ENCODE measurements around the gene IFRD1.
"Not testable (repeated sequence)": the region's sequence is repeated elsewhere in the genome, so short reads cannot be mapped to it uniquely, and the experiment has no call there.

IFRD1 gene

DNA sequence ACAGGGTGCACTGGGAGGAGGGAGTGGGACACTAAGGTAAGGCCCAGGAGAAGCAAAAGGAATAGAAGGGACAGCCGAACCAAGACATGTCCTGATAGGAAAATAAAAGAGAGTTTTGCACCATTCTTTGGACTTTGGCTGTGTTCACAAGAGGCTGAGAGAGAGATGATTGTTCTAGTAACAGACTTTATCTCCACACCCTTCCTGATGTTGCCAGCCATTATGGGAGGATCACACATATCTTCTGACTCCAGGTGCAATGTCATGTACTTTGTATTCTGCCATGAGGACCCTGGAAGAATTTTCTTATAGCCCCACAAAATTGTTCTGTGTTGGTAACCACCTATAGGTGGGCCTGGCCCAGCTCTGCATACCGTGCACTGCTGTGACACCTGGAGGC lies 41.9 kb downstream of the IFRD1 start:
- no peak for DNase-seq

DNA sequence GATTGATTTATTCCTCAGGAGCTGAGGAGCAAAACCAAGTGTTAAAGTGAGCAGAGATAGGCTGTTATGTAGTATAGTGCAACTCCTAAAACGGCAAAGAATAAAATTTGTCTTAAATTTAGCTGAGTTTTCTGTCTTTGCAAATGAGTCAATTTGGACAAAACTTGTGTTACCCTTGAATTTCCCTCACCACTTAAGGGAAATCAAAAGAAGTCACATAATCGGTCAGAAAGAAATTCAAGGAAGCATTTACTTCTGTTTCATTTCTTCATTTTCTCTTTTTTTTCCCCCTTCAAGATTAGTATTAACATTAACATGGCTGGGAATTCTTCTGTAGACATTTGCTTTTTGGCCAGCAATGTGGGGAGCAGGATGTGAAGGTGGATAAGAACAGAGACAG lies 44.4 kb downstream of the IFRD1 start:
- DNase-seq = no peak

DNA sequence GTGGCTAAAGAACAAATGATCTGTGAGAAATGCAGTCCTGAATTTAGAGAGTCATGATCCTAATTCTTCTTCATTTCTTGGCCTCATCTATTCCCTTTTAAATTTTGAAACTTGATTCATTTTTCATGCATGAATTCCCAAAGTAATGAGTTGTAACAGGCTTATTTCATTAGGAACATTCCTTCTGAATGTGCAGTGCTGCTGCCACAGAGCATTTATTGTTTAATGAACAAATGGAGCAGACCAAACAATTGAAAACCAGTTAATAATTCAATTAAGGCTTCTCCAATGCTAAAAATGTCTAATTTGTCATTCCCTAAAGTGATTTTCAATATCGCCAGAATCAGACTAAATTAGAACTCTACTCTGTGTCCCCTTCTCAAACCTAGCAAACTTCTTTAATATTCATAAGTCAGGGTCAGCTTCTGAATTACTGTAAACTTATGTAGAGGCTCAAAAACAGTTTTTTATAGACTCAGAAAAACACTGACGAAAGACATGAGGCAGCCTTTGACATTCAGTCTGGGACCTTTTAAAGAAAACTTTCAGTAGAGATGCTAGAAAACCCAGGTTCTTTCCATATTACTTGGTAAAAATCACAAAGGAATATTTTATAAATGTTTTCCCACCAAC lies 45.0 kb downstream of the IFRD1 start:
- no peak for DNase-seq

DNA sequence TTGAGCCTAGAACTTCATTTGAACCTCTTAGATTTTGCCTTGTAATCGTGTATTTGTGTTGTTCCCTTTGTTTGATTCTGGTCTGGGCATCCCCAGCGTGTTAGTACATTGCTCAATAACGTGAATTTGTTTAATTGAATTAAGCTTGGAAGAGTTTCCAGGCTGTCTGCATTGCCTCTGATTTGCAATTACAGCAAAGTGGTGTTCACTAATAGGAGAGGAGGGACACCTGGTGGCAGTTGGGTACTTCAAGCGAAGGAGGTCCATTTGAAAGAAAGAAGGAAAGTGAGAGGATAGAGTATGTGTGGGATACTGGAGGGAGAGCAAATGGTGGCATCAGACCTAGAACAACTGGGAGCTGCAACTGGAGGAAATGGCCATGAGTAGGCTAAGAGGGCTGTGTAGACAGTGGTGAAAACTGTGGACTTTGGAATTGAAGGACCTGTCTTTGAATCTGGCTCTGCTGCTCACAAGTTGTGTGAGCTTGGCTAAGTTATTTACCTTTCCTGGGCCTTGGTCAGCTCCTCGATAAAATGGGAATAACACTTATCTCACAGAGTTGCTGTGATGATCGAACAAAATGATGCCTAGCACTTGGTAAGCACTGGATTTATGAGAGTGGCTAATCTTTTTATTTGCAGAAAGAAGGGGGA lies 45.7 kb downstream of the IFRD1 start:
- DNase-seq = no peak

DNA sequence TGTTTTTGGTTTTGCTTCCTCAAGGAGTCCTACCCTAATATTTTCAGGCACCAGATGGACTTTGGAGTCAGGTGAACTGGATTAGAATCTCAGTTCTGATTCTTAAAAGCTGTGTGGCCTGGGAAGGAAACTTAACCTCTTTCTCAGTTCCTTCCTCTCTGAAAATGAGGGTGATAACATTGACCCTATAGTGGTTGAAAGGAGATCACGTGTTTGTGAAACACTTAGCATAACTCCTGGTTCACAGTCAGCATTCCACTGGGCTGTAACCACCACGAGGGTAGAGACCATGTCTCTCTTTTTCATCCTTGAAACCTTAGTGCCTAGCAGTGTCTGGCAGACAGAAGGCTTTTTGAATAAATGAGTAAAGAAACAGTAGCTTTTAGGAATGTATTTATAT lies 47.2 kb downstream of the IFRD1 start:
- no peak for DNase-seq

DNA sequence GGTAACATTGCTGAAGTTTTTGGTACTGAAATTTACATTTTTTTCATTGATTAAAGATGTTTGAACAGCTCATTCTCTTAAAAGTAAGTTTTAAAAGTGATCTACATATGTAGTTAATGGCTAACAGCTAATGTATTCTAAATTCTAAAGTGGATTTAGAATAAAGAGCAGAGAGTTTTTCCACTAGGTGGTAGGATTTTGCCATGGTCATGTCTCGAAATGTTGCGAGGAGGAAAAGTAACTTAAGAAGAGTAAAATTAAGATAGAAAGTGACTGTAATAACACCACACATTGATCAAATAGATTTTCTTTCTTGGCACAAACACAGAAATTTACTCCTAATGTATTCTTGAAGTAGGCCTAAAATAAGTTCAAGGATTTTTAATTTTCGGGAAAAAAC lies 50.4 kb downstream of the IFRD1 start:
- DNase-seq = no peak

DNA sequence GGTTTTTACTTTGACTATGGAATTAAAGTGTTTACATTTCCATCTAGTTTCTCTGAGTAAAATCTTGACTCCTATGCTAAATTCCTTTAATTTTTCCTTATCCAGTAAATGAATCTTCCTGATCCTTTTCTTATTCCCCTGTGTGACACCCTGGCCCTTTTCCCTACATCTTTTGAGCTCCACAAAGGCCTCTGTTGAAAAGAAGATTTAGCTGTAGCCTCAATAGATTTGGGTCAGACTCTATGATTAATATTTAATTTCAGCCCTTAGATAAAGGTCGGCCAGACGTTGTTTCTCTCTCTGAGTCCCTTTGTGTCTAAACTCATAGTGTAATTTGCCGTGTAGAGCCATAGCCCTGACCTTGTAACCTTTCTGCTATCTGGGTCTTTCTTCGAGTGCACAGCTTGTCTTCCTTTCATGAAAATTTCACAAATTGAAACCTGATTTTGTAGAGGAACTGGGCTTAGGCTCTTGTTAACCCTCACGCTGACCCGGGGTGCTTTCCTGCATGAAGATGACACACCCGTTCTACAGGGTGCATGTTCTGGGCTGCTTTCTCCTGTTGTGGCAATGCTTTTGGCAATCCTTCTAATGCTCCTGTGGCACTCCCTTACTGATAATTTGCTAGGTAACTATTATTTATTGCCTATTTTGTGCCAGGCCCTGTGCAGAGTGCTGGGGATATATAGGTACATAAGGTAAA lies 51.7 kb downstream of the IFRD1 start:
- no peak for DNase-seq

DNA sequence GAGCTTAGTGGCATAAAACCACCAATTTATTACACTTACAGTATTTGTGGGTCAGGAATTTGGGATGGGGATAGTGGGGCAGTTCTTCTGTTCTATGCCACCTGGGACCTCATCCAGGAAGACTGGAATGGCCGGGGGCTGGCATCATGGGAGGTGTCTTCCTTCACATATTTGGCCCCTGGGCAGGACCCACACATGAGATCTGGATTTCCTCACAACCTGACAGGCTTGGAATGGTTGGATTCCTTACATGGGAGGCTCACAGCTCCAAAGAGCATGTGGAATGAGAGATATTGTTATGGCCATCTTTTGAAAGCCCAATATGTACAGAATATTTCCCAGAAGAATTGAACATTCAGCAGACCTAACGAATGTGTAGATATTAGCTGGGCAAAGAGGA lies 52.4 kb downstream of the IFRD1 start:
- DNase-seq = no peak

DNA sequence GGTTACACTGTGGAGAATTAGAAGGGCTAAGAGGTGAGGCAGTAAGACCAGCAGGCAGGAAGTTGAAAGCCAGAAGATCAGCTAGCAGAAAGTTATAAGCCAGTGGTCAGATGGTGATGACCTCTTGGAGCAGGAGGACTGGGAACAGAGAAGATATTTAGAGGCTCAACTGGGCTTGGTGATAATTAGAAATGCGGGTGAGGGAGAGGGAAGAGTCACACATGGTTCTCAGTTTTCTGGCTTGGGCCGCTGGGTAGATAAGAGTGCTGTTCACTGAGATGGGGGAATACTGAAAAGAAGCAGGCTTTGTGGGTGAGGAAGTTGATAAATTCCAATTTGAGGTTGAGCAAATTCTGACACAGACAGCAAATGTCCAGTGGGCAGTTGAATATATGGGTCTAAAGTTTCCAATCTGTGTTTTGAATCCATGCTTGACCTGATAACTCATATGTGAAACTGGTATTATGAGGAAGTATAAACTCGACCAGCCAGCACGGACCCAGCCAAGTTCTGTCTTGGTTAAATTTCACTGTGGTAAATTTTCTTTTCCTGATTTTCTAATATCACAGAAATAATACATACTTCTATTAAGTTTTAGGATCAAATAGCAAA lies 53.2 kb downstream of the IFRD1 start:
- DNase-seq = no peak

DNA sequence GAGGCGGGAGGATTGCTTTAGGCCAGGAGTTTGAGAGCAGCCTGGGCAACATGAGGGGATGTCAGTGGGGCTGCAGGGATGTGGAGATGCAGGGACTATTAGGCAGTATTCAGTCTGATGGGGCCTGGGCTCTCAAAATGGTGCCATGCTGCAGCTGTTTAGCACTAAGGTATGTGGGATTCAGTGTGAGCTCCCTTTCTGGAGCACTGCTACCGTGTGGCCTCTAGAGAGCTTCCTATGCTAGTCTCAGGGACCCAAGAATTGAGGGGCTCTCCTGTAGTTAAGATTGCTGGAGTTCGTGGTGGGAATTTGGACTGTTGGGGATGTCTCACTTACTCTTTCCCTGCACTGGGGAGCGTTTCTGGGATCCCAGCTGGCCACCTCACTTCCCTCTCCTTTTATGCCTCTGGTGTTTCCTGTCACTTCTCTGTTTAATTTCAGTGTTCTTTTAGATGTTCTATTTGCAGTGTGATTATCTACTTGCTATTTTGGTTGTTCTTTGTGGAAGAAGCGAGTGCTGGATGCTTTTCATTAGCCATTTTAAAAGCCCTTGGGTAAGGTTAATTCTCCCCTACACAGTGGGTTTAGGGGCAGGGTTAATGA lies 53.9 kb downstream of the IFRD1 start:
- no peak for DNase-seq

DNA sequence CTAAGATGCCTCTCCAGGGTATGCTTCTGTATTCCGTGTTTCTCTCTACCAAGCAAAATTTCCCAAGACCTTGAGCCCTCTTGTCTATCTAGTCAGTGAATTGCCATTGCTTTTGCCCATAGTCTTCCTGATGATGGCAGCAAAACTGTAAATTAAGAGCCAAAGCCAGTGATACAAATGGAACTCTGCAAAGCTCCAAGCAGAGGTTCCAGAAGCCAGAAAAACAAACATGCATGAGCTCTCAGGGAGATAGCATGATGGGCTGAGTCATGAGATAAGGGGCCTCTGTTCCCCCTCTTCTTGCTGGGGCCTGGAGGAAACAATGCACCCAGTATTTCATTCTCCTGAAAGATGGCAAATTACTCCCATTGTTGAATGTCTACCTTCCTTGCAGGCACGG lies 55.2 kb downstream of the IFRD1 start:
- no peak for DNase-seq

DNA sequence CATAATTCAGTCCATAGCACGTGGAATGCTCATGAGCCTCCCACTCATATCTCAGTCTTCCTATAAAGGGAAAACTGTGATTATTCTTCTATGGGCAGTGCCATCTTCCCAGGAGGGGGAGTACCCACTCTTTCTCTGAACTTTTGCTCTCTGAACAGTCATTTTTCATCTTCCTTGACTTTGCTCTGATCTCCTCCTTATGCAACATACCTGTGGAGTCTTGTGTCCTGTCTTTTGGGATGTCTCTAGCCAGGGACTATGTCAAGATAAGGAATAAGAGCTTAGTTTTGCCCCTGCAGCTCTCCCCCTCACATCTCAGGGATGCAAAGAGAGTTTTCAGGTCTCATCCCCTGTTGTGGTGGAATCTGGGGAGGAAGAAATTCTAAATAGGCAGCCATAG lies 58.1 kb downstream of the IFRD1 start:
- no peak for DNase-seq

DNA sequence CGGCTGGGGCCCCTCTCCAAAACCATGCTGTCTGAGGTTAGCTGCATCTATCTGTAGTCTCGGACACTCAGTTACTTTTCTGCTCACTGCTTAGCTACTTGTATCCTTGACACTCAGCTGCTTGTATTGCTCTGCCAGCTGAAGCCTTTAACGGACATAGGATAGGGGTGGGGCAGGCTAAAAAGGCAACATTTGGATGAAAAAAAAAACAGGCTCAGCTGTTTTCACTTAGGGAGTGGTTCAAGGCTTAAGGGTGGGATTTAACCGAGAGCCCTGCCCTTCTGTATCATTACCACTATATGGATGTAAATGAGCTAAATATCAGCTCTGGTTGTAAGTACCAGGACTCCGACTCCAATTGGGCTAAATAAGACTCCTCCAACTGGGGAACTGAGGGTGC lies 59.1 kb downstream of the IFRD1 start:
- DNase-seq = no peak

DNA sequence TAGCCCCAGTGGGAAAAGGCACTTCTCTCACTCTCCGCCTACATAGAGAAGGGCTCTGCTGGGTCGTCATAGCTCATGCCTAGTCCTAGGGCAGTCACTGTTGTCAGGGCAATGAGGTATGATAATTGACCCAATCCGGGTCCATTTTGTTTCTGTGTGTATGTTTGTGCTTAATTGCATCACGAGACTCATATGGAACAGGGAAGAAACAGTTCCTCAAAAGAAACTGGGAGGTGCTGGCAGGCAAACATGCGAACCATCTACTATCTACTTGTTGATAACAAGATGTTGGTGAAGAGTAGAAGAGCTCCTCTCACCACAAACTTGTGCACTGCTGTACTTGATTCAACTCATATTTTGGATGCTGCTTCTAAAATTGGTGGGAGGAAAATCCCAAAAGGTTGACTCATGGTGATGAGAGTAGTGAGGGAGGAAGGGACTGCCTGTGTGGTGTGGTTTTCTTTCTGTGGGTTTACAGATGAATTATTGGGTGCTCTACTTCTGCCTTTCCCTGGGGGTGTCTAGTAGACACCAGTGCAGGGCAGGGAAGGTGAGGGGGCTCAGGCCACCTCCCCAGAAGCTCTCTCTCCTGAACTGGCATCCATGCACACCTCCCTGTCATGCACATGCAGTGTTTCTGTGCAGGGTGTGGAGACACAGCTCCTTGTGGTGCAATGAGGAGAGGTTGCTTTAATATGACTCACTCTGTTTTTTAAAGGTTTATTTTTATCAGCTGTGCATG lies 59.9 kb downstream of the IFRD1 start:
- no peak for DNase-seq

DNA sequence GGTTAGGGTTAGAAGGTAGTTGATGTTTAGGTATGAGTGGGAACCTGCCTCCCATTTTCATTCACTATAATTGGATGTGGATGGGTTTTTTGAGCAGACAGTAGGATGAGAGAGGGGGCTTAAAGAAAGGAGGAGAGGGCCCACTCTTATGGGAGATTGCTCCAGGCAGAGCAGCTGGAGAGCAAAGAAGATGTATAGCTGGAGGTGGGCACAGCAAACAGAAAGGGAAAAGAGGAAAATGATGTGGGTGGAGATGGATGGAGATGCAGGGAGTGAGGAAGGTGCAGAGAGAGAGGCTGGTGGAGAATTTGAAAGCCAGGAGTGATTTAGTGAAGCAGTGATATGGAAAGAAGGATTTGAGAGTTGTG lies 60.5 kb downstream of the IFRD1 start:
- DNase-seq = no peak

DNA sequence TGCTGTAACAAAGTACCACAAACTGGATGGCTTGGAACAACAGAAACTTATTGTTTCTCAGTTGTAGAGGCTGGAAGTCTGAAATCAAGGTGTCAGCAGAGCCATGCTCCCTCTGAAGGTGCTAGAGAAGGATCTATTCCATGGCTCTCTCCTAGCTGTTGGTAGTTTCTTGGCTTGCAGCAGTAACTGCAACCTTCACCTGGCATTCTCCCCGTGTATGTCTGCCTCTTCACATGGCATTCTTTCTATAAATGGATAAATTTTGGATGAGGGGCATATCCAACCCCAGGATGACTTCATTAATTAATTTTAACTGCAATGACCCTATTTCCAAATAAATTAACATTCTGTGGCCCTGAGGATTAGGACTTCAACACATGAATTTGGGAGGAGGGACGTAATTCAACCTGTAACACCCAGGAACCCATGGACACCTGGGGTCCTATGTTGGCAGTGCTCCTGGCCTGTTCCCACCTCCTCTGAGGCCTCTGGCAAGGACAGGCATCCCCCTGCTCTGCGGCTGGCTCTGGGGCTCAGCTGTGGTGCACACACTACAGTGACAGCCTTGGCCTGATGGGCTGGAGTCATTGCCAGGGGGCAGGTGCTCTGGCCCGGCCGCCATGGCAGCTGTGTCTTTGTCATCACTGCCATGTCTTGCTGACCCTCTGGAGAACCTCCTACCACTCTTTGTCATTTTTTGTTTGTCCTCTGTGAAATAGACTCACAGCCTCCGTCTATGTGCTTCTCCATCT lies 61.4 kb downstream of the IFRD1 start:
- no peak for DNase-seq

DNA sequence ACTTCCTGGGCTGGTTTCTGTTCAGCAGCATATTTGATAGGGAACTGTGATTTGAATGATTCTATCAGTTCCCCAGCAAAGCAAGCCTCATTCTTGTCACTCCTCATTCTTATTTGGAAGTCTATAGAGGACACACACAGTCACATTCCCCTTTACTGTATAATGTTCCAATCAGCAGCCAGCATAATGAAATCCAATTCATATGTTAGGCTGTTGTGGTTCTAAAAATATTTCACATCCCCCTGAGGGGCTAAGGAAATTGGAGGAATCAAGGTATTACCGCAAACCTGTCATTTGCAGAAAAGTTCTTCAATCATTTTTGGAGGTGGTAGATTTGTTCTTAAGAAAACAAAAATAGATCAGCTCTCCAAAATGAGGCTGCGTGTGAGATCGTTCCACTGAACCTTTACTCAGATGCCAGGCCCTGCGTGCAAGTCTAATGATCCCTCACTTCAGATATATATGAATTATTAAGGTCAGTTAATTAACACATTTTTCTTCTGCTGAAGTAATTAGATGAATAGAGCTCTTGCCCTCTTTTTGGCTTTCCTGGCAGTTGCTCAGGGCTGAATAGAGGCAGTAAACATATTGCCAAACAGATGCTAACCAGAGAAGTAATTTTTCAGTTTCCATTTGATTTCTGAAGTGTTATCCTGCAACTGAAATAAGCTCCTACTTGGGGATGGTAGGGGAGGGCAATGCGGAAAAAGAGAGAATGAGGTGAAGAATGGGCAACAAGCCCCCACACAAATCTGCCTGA lies 62.4 kb downstream of the IFRD1 start:
- no peak for DNase-seq

DNA sequence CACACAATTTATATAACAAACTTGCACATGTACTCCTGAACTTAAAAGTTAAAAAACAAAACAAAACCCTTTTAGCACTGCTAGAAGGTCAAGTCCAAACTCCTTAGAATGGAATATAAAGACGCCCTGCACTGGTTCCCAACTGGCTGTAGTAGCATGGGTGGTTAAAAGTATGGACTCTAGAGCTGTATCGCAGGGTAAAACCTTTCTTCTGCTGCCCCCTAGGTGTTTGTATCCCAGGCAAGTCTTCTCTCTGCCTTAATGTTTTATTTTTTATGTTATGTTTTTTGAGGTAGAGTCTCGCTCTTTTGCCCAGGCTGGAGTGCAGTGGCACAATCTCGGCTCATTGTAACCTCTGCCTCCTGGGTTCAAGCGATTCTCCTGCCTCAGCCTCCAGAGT lies 65.7 kb downstream of the IFRD1 start:
- DNase-seq = no peak

DNA sequence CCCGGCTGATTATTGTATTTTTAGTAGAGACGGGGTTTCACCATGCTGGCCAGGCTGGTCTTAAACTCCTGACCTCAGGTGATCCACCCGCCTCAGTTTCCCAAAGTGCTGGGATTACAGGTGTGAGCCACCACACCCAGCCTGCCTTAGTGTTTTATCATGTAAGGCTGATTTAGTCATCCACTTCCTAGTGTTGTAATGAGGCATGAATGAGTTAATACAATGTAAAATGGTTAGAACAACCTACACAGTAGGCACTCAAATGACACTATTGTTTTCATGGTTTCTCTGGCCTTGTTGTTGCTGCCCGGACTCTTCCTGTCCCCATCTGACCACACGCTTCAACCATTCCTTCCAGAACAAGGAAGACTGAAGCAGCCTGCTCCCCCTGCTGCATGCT lies 66.2 kb downstream of the IFRD1 start:
- not testable (repeated sequence) for DNase-seq

DNA sequence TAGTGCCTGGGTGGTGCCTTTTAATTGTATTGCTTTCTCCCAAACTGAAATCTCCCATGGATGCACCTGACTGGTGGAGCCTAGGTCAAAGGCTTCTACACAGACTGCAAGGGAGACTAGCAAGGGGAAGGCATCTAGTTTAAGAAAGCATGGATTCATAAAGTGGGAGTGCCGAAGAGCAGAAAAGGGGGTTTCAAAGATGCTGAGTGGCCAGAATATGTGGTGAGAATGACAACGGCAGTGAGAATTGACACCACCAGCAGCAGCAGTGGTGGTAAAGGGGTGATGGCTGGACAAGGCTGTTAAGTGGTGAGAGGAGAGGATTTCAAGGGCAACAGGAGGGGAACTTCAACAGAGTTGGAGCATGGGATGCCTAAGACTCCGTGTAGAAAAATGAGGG lies 67.2 kb downstream of the IFRD1 start:
- no peak for DNase-seq

DNA sequence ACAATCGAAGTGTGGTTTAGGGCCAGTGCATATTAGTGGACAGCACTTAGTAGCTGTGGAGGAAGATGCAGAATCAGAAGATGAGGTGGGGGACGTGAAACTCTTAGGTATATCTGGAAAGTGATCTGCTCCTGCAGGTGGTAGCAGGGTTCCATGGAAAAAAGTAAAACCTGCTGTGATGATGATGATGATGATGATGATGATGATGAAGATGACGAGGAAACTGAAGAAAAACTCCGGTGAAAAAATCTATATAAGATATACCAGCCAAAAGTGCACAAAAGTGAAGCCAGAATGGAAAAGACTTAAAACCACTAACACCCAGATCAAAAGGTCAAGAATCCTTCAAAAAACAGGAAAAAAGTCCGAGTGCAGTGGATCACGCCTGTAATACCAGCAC lies 70.5 kb downstream of the IFRD1 start:
- DNase-seq = no peak

DNA sequence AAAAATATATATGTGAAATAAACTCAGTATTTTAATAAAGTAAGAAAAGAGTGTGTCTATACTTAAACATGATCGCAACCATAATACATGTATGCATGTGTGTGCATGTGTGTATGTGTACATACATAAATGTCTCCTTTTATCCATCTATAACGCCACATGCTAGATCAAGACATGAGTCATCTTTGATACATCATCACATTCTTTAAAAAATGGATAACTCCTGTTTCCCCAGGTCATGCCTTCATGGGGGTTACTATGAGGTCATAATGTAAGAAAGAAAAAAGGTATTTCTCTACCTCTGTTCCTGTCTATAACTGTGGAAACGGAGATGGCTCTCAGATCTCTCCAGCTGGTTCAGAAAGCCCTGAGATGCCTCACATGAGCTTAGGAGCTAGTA lies 71.7 kb downstream of the IFRD1 start:
- no peak for DNase-seq
